Activated CD4-positive, CD25-positive, alpha-beta regulatory T cell treated with anti-CD3 and anti-CD28 coated beads, Interleukin-2, amount 50 U/mL, for 24 hours (primary cell): ENCODE results near the gene JAG1.
"Not testable (repeated sequence)": the region's sequence is repeated elsewhere in the genome, so short reads cannot be mapped to it uniquely, and the experiment has no call there.

Source experiments
- ATAC-seq, 2 donors: fragments of 150-1000 bp; cut with Tn5 transposase; one replicate each; pipeline ENCODE4 v1.10.0; 2021; ENCODE audit warnings: mild to moderate bottlenecking in 1 of 2, moderate library complexity in 1 of 2

The JAG1 gene

GRCh38 chr20:10604865-10605440 is 68.8 kb downstream of the JAG1 start:
- ATAC-seq: no peak

GRCh38 chr20:10603971-10604864 is 69.6 kb downstream of the JAG1 start:
- no peak for ATAC-seq

- ATAC-seq: no peak
These were observed 70.4 kb downstream of the JAG1 start for GRCh38 chr20:10603378-10603777.

- no peak for ATAC-seq
These were observed 71.5 kb downstream of the JAG1 start for GRCh38 chr20:10602221-10602871.

GRCh38 chr20:10597637-10598036 is 76.2 kb downstream of the JAG1 start:
- no peak for ATAC-seq

- ATAC-seq: no peak
These were observed 77.1 kb downstream of the JAG1 start for GRCh38 chr20:10596710-10597121.

- ATAC-seq: no peak
These were observed 77.8 kb downstream of the JAG1 start for GRCh38 chr20:10595985-10596384.

GRCh38 chr20:10595266-10595665 is 78.5 kb downstream of the JAG1 start:
- no peak for ATAC-seq

GRCh38 chr20:10594296-10594868 is 79.4 kb downstream of the JAG1 start:
- no peak for ATAC-seq

- ATAC-seq: no peak
These were observed 81.8 kb downstream of the JAG1 start for GRCh38 chr20:10591946-10592521.

- no peak for ATAC-seq
These were observed 82.7 kb downstream of the JAG1 start for GRCh38 chr20:10590950-10591671.

GRCh38 chr20:10590446-10590845 is 83.4 kb downstream of the JAG1 start:
- ATAC-seq: not testable (repeated sequence)
